ENCODE data around the gene TMEM97.

The TMEM97 gene

DNA sequence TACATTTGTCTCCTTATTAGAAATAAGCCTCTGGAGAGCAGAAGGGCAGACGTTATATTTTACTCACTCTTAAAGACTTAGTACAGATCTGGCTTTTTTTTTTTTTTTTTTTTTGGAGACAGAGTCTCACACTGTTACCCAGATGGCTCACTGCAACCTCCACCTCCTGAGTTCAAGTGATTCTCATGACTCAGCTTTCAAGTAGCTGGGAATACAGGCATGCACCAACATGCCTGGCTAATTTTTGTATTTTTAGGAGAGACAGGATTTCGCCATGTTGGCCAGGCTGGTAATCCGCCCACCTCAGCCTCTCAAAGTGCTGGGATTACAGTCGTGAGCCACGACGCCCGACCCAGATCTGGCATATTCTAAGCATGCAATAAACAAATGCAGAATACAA lies 36.4 kb upstream of the TMEM97 start (continued):
- no peak for TF ChIP-seq ZFP69B (tag by site-specific recombination; IDR thresholded peaks at IDR 0.05)
- TF ChIP-seq, protein P1, sequence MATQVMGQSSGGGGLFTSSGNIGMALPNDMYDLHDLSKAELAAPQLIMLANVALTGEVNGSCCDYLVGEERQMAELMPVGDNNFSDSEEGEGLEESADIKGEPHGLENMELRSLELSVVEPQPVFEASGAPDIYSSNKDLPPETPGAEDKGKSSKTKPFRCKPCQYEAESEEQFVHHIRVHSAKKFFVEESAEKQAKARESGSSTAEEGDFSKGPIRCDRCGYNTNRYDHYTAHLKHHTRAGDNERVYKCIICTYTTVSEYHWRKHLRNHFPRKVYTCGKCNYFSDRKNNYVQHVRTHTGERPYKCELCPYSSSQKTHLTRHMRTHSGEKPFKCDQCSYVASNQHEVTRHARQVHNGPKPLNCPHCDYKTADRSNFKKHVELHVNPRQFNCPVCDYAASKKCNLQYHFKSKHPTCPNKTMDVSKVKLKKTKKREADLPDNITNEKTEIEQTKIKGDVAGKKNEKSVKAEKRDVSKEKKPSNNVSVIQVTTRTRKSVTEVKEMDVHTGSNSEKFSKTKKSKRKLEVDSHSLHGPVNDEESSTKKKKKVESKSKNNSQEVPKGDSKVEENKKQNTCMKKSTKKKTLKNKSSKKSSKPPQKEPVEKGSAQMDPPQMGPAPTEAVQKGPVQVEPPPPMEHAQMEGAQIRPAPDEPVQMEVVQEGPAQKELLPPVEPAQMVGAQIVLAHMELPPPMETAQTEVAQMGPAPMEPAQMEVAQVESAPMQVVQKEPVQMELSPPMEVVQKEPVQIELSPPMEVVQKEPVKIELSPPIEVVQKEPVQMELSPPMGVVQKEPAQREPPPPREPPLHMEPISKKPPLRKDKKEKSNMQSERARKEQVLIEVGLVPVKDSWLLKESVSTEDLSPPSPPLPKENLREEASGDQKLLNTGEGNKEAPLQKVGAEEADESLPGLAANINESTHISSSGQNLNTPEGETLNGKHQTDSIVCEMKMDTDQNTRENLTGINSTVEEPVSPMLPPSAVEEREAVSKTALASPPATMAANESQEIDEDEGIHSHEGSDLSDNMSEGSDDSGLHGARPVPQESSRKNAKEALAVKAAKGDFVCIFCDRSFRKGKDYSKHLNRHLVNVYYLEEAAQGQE (tag by site-specific recombination; IDR thresholded peaks at IDR 0.05), result no peak
- peak; percentile 63; the same call in 1 of the 2 replicates for TF ChIP-seq KLF8 (tag by site-specific recombination; IDR thresholded peaks at IDR 0.05)
- TF ChIP-seq ZNF10 (tag by site-specific recombination; IDR thresholded peaks at IDR 0.05), result no peak
- TF ChIP-seq OSR2 (tag by site-specific recombination; IDR thresholded peaks at IDR 0.05), result peak; percentile 65
- TF ChIP-seq WT1 (tag by site-specific recombination; IDR thresholded peaks at IDR 0.05), result no peak
- TF ChIP-seq, protein P2, sequence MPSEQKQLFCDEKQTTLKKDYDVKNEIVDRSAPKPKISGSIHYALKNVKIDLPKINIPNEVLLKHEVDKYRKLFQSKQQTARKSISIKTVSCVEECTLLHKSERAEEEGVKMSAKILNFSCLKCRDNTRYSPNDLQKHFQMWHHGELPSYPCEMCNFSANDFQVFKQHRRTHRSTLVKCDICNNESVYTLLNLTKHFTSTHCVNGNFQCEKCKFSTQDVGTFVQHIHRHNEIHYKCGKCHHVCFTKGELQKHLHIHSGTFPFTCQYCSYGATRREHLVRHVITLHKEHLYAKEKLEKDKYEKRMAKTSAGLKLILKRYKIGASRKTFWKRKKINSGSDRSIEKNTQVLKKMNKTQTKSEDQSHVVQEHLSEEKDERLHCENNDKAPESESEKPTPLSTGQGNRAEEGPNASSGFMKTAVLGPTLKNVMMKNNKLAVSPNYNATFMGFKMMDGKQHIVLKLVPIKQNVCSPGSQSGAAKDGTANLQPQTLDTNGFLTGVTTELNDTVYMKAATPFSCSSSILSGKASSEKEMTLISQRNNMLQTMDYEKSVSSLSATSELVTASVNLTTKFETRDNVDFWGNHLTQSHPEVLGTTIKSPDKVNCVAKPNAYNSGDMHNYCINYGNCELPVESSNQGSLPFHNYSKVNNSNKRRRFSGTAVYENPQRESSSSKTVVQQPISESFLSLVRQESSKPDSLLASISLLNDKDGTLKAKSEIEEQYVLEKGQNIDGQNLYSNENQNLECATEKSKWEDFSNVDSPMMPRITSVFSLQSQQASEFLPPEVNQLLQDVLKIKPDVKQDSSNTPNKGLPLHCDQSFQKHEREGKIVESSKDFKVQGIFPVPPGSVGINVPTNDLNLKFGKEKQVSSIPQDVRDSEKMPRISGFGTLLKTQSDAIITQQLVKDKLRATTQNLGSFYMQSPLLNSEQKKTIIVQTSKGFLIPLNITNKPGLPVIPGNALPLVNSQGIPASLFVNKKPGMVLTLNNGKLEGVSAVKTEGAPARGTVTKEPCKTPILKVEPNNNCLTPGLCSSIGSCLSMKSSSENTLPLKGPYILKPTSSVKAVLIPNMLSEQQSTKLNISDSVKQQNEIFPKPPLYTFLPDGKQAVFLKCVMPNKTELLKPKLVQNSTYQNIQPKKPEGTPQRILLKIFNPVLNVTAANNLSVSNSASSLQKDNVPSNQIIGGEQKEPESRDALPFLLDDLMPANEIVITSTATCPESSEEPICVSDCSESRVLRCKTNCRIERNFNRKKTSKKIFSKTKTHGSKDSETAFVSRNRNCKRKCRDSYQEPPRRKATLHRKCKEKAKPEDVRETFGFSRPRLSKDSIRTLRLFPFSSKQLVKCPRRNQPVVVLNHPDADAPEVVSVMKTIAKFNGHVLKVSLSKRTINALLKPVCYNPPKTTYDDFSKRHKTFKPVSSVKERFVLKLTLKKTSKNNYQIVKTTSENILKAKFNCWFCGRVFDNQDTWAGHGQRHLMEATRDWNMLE (tag by site-specific recombination; conservative IDR thresholded peaks at IDR 0.05; ENCODE audit: low read depth), result peak; percentile 56
- no peak for TF ChIP-seq TCF7L2 (IDR thresholded peaks at IDR 0.05; ENCODE audit: borderline replicate concordance, low read depth, low read length)
- TF ChIP-seq, protein P3, sequence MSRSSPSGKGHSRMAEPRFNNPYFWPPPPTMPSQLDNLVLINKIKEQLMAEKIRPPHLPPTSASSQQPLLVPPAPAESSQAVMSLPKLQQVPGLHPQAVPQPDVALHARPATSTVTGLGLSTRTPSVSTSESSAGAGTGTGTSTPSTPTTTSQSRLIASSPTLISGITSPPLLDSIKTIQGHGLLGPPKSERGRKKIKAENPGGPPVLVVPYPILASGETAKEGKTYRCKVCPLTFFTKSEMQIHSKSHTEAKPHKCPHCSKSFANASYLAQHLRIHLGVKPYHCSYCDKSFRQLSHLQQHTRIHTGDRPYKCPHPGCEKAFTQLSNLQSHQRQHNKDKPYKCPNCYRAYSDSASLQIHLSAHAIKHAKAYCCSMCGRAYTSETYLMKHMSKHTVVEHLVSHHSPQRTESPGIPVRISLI (tag by site-specific recombination; IDR thresholded peaks at IDR 0.05), result peak; percentile 88
- peak; percentile 71 for TF ChIP-seq ZNF629 (tag by site-specific recombination; IDR thresholded peaks at IDR 0.05)
- peak; percentile 55; the same call in 1 of the 2 replicates for TF ChIP-seq ZNF24 (tag by site-specific recombination; IDR thresholded peaks at IDR 0.05)
- TF ChIP-seq ZNF416 (tag by site-specific recombination; IDR thresholded peaks at IDR 0.05), result no peak
- TF ChIP-seq ZFP37 (tag by site-specific recombination; IDR thresholded peaks at IDR 0.05), result no peak
- peak; percentile 76 for TF ChIP-seq SP7 (tag by site-specific recombination; IDR thresholded peaks at IDR 0.05)
- TF ChIP-seq, protein P4, sequence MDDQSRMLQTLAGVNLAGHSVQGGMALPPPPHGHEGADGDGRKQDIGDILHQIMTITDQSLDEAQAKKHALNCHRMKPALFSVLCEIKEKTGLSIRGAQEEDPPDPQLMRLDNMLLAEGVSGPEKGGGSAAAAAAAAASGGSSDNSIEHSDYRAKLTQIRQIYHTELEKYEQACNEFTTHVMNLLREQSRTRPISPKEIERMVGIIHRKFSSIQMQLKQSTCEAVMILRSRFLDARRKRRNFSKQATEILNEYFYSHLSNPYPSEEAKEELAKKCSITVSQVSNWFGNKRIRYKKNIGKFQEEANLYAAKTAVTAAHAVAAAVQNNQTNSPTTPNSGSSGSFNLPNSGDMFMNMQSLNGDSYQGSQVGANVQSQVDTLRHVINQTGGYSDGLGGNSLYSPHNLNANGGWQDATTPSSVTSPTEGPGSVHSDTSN (CRISPR knock-in tag; IDR thresholded peaks at IDR 0.05), result no peak
- TF ChIP-seq ZNF626 (tag by site-specific recombination; IDR thresholded peaks at IDR 0.05), result no peak
- TF ChIP-seq, protein P5, sequence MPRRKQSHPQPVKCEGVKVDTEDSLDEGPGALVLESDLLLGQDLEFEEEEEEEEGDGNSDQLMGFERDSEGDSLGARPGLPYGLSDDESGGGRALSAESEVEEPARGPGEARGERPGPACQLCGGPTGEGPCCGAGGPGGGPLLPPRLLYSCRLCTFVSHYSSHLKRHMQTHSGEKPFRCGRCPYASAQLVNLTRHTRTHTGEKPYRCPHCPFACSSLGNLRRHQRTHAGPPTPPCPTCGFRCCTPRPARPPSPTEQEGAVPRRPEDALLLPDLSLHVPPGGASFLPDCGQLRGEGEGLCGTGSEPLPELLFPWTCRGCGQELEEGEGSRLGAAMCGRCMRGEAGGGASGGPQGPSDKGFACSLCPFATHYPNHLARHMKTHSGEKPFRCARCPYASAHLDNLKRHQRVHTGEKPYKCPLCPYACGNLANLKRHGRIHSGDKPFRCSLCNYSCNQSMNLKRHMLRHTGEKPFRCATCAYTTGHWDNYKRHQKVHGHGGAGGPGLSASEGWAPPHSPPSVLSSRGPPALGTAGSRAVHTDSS (tag by site-specific recombination; IDR thresholded peaks at IDR 0.05), result no peak
- TF ChIP-seq, protein P6, sequence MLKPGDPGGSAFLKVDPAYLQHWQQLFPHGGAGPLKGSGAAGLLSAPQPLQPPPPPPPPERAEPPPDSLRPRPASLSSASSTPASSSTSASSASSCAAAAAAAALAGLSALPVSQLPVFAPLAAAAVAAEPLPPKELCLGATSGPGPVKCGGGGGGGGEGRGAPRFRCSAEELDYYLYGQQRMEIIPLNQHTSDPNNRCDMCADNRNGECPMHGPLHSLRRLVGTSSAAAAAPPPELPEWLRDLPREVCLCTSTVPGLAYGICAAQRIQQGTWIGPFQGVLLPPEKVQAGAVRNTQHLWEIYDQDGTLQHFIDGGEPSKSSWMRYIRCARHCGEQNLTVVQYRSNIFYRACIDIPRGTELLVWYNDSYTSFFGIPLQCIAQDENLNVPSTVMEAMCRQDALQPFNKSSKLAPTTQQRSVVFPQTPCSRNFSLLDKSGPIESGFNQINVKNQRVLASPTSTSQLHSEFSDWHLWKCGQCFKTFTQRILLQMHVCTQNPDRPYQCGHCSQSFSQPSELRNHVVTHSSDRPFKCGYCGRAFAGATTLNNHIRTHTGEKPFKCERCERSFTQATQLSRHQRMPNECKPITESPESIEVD (tag by site-specific recombination; IDR thresholded peaks at IDR 0.05), result peak; percentile 50; the same call in 1 of the 2 replicates
